ENCODE measurements around the gene FSTL4. TPM values are rescaled to one million over a fixed set of nuclear protein-coding genes. Genes with fewer than 3 reads are reported as not detected.
A peak's percentile ranks its signal among the peaks of the same experiment; 100 is the strongest.

Gene FSTL4
- total RNA-seq, 1 donor from 2014 or later, result not detected

DNA sequence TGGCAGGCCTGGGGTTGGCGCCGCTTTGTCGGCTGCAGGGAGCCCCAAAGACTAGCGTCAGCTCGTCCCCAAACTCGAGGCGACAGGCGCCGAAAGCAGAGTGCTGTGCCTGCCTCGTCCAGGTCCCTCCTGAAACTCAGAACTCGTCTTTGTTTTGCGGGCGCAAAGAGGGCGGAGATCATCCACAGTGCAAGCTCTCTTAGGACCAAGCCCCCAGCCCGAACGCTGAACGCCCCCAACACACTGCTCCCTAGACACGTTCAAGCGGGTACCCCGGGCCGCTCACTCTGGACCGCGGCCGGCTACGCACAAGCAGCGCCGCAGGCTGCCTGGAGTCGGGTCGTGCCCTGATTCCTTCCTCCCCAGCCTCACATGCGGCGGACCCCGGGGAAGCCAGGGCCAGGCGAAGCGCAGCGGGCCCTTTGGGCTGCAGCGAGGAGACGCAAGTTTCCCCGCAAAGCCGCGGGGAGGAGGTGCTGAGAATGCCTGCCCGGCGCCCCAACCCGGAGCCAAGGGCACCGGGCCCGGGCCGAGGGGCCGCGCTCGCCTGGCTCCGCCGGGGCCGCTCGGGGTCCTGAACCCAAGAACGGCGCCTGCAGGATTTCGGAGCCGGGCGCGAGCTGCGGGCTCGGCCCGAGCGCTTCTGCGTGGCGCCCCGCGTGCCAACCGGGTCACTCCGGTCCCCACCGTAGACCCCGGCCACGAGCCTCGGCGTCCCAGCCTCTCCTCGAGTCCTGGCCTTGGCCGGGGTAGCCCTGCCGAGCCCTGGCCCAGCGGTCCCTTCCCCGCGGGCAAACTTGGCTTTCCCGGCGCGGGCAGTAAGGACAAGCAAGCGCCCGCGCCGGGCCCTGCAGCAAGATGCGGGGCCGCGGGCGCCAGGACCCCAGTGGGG, 738 bp downstream of the FSTL4 start:
- Histone ChIP-seq H3K27me3 (ENCODE audit: low read depth) (peaks cover 91% of the 10 kb centered on the region), H3K4me3 (peak overlapping the region; percentile 61), H3K4me1 (peaks cover 34% of the 10 kb centered on the region), H3K27ac (replicated peaks) (no peak overlapping the region), H3K9me3 (replicated peaks) (no peaks in the 10 kb centered on the region), H3K36me3 (no peaks in the 10 kb centered on the region)
- DNase-seq, result no peak
- TF ChIP-seq, protein P1, sequence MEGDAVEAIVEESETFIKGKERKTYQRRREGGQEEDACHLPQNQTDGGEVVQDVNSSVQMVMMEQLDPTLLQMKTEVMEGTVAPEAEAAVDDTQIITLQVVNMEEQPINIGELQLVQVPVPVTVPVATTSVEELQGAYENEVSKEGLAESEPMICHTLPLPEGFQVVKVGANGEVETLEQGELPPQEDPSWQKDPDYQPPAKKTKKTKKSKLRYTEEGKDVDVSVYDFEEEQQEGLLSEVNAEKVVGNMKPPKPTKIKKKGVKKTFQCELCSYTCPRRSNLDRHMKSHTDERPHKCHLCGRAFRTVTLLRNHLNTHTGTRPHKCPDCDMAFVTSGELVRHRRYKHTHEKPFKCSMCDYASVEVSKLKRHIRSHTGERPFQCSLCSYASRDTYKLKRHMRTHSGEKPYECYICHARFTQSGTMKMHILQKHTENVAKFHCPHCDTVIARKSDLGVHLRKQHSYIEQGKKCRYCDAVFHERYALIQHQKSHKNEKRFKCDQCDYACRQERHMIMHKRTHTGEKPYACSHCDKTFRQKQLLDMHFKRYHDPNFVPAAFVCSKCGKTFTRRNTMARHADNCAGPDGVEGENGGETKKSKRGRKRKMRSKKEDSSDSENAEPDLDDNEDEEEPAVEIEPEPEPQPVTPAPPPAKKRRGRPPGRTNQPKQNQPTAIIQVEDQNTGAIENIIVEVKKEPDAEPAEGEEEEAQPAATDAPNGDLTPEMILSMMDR (IDR thresholded peaks at IDR 0.05; ENCODE audit: borderline replicate concordance), result no peak
- intact Hi-C loops (cut with micrococcal nuclease), result no loop called here

DNA sequence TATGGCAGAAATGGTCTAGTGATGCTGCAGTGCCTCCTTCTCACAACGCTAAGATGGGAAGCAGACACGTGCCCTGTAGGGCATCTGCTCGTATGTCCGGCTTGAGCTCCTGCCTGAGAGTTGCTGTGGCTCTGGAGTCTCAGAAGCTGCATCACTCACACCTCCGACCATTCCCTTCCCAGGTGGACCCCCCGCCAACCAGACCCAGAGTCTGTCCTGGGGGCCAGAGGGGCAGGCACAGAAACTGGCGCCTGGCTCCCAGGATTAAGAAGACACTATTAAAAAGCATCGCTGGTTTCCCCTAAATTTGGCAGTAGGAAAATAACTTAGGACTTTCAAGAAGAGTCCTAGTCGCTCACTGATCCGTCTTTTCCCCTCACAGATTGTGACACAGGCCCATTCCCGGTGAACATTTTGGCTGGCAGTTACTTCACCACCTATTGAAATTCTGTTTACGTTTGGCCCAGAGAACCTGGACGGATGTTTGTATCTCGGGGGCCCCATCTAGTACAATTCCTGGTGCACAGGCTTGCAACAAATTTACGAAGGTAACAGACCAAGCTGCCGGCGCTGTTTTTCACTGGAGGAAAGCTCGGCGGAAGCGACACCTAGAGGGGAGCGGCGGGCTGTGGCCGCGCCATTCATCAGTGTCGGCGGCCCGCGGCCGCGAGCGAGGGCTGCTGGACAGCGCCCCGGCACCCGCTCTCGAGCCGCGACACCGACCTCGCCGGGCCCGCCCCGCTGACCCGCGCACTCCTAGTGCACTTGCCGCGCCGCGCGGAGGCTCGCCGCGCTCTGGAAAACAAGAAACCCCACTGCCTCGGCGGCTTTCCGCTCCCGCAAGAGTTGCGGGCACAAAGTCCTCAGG, 1.6 kb downstream of the FSTL4 start:
- H3K27ac ChIP-seq (replicated peaks), result no peak overlapping the region
- peaks cover 36% of the 10 kb centered on the region for H3K4me1 ChIP-seq
- H3K9me3 ChIP-seq (replicated peaks), result no peaks in the 10 kb centered on the region
- intact Hi-C loops (cut with micrococcal nuclease), result no loop called here
- peak overlapping the region; percentile 61 for H3K4me3 ChIP-seq
- TF ChIP-seq, protein P1 (IDR thresholded peaks at IDR 0.05; ENCODE audit: borderline replicate concordance), result peak; percentile 67
- H3K36me3 ChIP-seq, result no peaks in the 10 kb centered on the region
- DNase-seq, result peak; percentile 64
- peaks cover 87% of the 10 kb centered on the region for H3K27me3 ChIP-seq (ENCODE audit: low read depth)

DNA sequence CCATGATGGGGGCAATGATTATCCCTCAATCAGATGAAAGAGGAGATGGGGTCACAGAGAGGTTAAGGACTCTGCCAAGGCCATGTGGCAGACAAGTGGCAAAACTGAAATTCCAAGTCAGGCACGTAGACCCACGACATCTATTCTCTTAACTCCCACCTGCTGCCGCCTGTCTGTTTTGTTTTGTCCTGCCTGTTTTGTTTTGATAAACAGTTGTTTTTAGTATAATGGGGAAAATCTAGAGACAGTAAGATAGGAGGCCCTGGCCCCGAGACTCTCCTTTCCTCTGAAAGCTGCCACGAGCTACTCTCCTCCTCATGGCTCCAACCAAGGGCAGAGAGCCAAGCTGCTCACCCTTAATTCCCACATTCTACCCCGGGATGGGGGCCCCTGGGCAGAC, 4.9 kb downstream of the FSTL4 start:
- DNase-seq, result no peak
- H3K27ac ChIP-seq (replicated peaks), result no peak overlapping the region
- no peaks in the 10 kb centered on the region for H3K36me3 ChIP-seq
- H3K27me3 ChIP-seq (ENCODE audit: low read depth), result peaks cover 55% of the 10 kb centered on the region
- intact Hi-C loops (cut with micrococcal nuclease), result no loop called here
- TF ChIP-seq, protein P1 (IDR thresholded peaks at IDR 0.05; ENCODE audit: borderline replicate concordance), result no peak
- no peaks in the 10 kb centered on the region for H3K9me3 ChIP-seq (replicated peaks)
- peaks cover 25% of the 10 kb centered on the region for H3K4me1 ChIP-seq
- no peak overlapping the region for H3K4me3 ChIP-seq

DNA sequence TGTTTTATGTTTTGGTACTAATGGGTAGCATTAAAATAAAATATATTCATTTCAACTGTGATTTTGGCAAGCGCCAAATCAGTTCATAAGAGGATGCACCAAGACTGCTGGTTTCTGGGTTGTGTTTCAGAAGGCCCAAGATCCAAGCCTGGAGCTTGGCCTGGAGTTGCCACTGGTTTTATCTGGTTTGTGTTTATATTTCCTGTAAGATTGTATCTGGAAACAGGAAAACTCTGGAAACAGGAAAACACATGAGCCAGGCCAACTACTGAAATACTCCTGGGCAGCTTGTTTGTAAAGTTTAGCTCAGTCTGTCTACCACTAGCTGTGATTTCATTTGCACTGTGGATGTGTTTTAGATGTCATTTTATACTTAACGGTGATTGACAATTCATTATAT, 5.5 kb downstream of the FSTL4 start:
- no peaks in the 10 kb centered on the region for H3K36me3 ChIP-seq
- H3K4me1 ChIP-seq, result peaks cover 19% of the 10 kb centered on the region
- H3K4me3 ChIP-seq, result no peak overlapping the region
- peaks cover 48% of the 10 kb centered on the region for H3K27me3 ChIP-seq (ENCODE audit: low read depth)
- DNase-seq, result no peak
- no peaks in the 10 kb centered on the region for H3K9me3 ChIP-seq (replicated peaks)
- no peak overlapping the region for H3K27ac ChIP-seq (replicated peaks)
- TF ChIP-seq, protein P1 (IDR thresholded peaks at IDR 0.05; ENCODE audit: borderline replicate concordance), result no peak
- intact Hi-C loops (cut with micrococcal nuclease), result no loop called here

DNA sequence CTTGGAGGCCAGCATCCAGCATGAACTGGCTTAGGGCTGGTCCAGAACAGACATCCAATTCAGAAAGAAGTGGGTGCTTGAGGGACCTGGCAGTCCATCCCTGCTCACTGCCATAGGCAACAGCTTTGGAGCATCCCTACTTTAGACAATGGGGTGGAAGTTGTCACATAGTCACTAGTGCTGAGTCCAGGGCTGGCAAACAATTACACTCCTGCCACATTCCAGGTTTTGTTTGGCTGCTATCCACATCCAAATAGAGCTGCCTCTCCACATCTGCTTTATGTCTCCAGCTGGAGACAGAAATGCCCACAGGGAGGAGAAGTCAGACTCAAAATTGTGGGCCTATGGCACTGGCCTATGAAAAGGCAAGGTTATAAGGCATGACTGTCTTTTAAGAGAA, 7.0 kb downstream of the FSTL4 start:
- intact Hi-C loops (cut with micrococcal nuclease), result no loop called here
- H3K4me3 ChIP-seq, result no peak overlapping the region
- H3K36me3 ChIP-seq, result no peaks in the 10 kb centered on the region
- H3K4me1 ChIP-seq, result peaks cover 4% of the 10 kb centered on the region
- H3K27ac ChIP-seq (replicated peaks), result no peak overlapping the region
- H3K27me3 ChIP-seq (ENCODE audit: low read depth), result peaks cover 33% of the 10 kb centered on the region
- DNase-seq, result no peak
- TF ChIP-seq, protein P1 (IDR thresholded peaks at IDR 0.05; ENCODE audit: borderline replicate concordance), result no peak
- H3K9me3 ChIP-seq (replicated peaks), result no peaks in the 10 kb centered on the region
